ENCODE data around the gene GARIN5B. TPM values are rescaled to one million over a fixed set of nuclear protein-coding genes. Genes with fewer than 3 reads are reported as not detected.

Gene GARIN5B
- total and polyA plus RNA-seq, 2 experiments from 2014 or later = not detected

DNA sequence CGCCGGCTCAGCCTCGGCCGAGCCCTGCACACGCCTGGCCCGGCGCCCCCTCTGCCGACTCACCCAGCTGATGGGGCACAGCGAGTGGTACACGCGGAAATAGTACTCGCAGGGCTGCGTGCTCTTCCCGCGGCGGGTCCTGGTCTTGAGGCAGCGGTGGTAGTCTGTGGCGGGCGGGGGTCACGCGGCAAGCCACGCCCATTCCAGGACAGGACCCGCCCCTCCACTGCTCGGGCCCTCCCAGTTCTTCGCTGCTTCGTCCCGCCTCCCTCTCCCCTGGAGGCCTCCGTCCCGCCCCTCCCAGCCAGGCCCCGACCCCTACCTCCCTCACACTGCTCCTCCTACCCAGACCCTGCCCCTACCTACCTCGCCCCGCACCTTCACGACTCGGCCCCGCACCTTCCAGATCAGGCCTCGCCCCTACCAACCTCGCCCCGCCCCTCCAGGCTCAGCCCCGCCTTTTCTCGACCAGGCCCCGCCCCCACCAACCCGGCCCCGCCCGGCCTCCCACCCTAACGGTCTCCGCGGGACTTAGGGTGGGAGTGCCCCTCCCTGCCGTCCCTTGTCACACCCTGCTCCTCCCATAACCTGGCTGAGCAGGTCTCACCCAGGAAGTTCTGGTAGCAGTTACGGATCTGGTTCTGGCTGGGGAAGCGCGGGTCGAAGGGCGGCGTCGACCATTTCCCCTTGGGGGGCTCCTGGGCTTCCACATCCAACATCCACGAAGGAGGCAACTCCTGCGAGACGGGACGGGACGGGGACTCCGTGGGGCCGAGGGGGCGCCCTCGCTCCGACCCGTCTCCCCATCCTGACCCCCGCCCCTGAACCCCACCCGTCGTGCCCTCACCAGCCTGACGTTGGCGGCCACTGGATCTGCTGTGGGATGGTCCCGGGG lies 9.0 kb downstream of the GARIN5B start:
- Histone ChIP-seq H3K4me3 (peak overlapping the region; percentile 67), H3K9me2 (ENCODE audit: insufficient read depth) (no peaks in the 10 kb centered on the region), H3K4me2 (ENCODE audit: unreplicated experiment) (peak overlapping the region; percentile 75), H3K27ac (no peak overlapping the region), H3K4me1 (ENCODE audit: insufficient read depth) (no peaks in the 10 kb centered on the region), H2AFZ (peak overlapping the region; percentile 54), H3K9me3 (ENCODE audit: low read depth) (no peaks in the 10 kb centered on the region), H3K27me3 (replicated peaks; ENCODE audit: insufficient read depth) (peaks cover 40% of the 10 kb centered on the region), H3K79me2 (ENCODE audit: insufficient read depth) (no peaks in the 10 kb centered on the region), H3K9ac (peak overlapping the region; percentile 20; the same call in 1 of the 2 replicates), H3K36me3 (ENCODE audit: low read depth) (no peaks in the 10 kb centered on the region), H4K20me1 (ENCODE audit: insufficient read depth) (no peaks in the 10 kb centered on the region), H3F3A (ENCODE audit: insufficient read depth) (no peaks in the 10 kb centered on the region)
- peak; percentile 78 for DNase-seq
- in situ Hi-C loops (cut with MboI) = no loop called here
- 1 to 5% methylated on average over 30 to 72 of the region's 72 CpGs for WGBS, 2 experiments (ENCODE audit: low coverage in 1 of 2, low lambda C conversion rate in 2 of 2, missing lambda C conversion rate in 2 of 2)
- TF ChIP-seq EZH2phosphoT487 (IDR thresholded peaks at IDR 0.05; ENCODE audit: insufficient read depth, low read depth) (no peak), EZH2 (IDR thresholded peaks at IDR 0.05; ENCODE audit: insufficient read depth, poor library complexity, severe bottlenecking) (no peak)

DNA sequence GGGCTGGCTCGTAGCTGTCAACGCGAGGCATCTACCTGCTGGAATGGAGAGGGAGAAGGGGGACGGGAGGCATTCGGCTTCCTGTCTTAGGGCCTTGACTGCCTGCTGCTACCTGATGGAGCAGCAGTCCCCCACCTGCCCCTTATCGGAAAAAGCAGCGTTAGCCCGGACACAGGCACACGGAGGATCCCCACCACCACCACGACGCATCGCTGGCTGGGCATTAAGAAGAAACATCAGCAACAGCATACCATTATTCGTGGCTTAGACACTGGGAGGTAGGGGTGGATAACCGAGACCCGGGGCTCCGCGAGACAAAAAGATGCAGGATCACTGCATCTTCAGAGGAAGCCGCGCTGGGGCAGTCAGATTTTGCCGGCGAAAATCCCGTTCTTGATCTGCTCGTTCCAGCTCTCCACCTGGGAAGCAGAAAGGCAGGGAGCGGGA lies 9.7 kb downstream of the GARIN5B start:
- peak overlapping the region; percentile 20; the same call in 1 of the 2 replicates for H3K9ac ChIP-seq
- no peaks in the 10 kb centered on the region for H4K20me1 ChIP-seq (ENCODE audit: insufficient read depth)
- H3K27me3 ChIP-seq (replicated peaks; ENCODE audit: insufficient read depth) = peaks cover 40% of the 10 kb centered on the region
- H3K4me1 ChIP-seq (ENCODE audit: insufficient read depth) = no peaks in the 10 kb centered on the region
- no peaks in the 10 kb centered on the region for H3K36me3 ChIP-seq (ENCODE audit: low read depth)
- H3K4me2 ChIP-seq (ENCODE audit: unreplicated experiment) = peak overlapping the region; percentile 75
- in situ Hi-C loops (cut with MboI) = no loop called here
- no peak for DNase-seq
- no peaks in the 10 kb centered on the region for H3K79me2 ChIP-seq (ENCODE audit: insufficient read depth)
- H3F3A ChIP-seq (ENCODE audit: insufficient read depth) = no peaks in the 10 kb centered on the region
- no peaks in the 10 kb centered on the region for H3K9me2 ChIP-seq (ENCODE audit: insufficient read depth)
- peak overlapping the region; percentile 67 for H3K4me3 ChIP-seq
- H3K27ac ChIP-seq = no peak overlapping the region
- peak; percentile 73 for TF ChIP-seq EZH2 (IDR thresholded peaks at IDR 0.05; ENCODE audit: insufficient read depth, poor library complexity, severe bottlenecking)
- TF ChIP-seq EZH2phosphoT487 (IDR thresholded peaks at IDR 0.05; ENCODE audit: insufficient read depth, low read depth) = no peak
- H2AFZ ChIP-seq = peak overlapping the region; percentile 54
- 0 to 3% methylated on average over 23 to 24 of the region's 24 CpGs for WGBS, 2 experiments (ENCODE audit: low coverage in 1 of 2, low lambda C conversion rate in 2 of 2, missing lambda C conversion rate in 2 of 2)
- no peaks in the 10 kb centered on the region for H3K9me3 ChIP-seq (ENCODE audit: low read depth)

DNA sequence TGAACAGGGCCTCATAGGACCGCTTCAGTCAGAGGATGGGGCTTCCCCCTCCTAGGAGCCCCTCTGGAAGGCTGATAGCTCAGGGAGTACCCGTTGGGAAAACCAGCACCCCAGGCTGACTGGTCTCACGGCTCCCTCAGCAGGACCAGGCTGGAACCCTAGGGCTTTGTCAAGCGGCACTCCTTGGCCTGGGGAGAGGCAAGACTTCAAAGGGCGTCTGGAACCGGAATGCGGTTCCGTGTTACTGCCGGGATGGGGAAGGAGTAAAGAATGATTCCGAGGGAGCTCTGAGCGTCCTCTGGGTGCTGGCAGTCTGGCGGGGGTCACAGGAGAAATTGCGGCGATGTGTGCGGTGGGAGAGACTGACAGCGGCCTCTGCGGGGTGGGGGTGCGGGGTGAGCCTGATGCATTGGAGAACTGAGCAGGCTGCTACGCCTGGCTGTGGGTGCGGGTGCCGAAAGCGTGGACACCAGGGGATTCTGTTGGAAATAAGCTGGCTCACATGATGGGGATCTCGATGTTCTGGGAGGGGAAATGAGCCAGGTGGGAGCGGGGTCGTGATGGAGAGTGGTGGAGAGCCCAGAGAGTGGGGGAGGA lies 10.4 kb downstream of the GARIN5B start:
- Histone ChIP-seq H3K79me2 (ENCODE audit: insufficient read depth) (no peaks in the 10 kb centered on the region), H3K27me3 (replicated peaks; ENCODE audit: insufficient read depth) (peaks cover 40% of the 10 kb centered on the region), H2AFZ (no peak overlapping the region), H3K36me3 (ENCODE audit: low read depth) (no peaks in the 10 kb centered on the region), H3K4me3 (no peak overlapping the region), H3K9ac (no peak overlapping the region), H3K4me1 (ENCODE audit: insufficient read depth) (no peaks in the 10 kb centered on the region), H3K9me2 (ENCODE audit: insufficient read depth) (no peaks in the 10 kb centered on the region), H3K4me2 (ENCODE audit: unreplicated experiment) (no peak overlapping the region), H3K9me3 (ENCODE audit: low read depth) (no peaks in the 10 kb centered on the region), H3F3A (ENCODE audit: insufficient read depth) (no peaks in the 10 kb centered on the region), H3K27ac (no peak overlapping the region), H4K20me1 (ENCODE audit: insufficient read depth) (no peaks in the 10 kb centered on the region)
- 38 to 46% methylated on average over 25 of the region's 25 CpGs for WGBS, 2 experiments (ENCODE audit: low coverage in 1 of 2, low lambda C conversion rate in 2 of 2, missing lambda C conversion rate in 2 of 2)
- in situ Hi-C loops (cut with MboI) = no loop called here
- no peak for TF ChIP-seq EZH2phosphoT487 (IDR thresholded peaks at IDR 0.05; ENCODE audit: insufficient read depth, low read depth)
- DNase-seq = no peak

DNA sequence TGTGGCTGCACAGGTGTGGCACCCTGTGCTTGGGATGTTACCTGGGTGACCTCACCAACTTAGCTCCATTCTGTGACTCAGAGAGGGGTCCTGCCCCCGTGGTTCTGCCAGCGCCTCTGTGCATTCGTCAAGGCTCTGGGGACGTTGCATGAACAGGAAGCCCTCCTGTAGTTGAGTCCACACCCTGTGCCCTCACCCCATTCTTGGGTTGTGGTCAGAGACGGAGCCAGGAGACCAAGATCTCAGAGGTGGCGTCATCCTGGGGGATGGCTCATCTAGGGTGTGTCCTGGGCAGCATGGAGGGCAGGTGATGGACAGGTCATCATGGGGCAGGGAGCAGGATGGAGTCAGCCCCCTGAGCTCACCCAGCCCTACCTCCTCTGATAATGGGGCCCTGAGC lies 11.0 kb downstream of the GARIN5B start:
- no peaks in the 10 kb centered on the region for H3K4me1 ChIP-seq (ENCODE audit: insufficient read depth)
- H3K4me3 ChIP-seq = no peak overlapping the region
- H3K27me3 ChIP-seq (replicated peaks; ENCODE audit: insufficient read depth) = peaks cover 40% of the 10 kb centered on the region
- DNase-seq = no peak
- no peak overlapping the region for H3K27ac ChIP-seq
- H3F3A ChIP-seq (ENCODE audit: insufficient read depth) = no peaks in the 10 kb centered on the region
- H3K9me2 ChIP-seq (ENCODE audit: insufficient read depth) = no peaks in the 10 kb centered on the region
- no peak overlapping the region for H2AFZ ChIP-seq
- no peak overlapping the region for H3K9ac ChIP-seq
- no peaks in the 10 kb centered on the region for H3K36me3 ChIP-seq (ENCODE audit: low read depth)
- no peaks in the 10 kb centered on the region for H3K79me2 ChIP-seq (ENCODE audit: insufficient read depth)
- TF ChIP-seq EZH2phosphoT487 (IDR thresholded peaks at IDR 0.05; ENCODE audit: insufficient read depth, low read depth) (no peak), EZH2 (IDR thresholded peaks at IDR 0.05; ENCODE audit: insufficient read depth, poor library complexity, severe bottlenecking) (no peak)
- WGBS, 2 experiments (ENCODE audit: low coverage in 1 of 2, low lambda C conversion rate in 2 of 2, missing lambda C conversion rate in 2 of 2) = 70 to 73% methylated on average over 6 of the region's 6 CpGs
- no peaks in the 10 kb centered on the region for H4K20me1 ChIP-seq (ENCODE audit: insufficient read depth)
- H3K4me2 ChIP-seq (ENCODE audit: unreplicated experiment) = no peak overlapping the region
- in situ Hi-C loops (cut with MboI) = no loop called here
- no peaks in the 10 kb centered on the region for H3K9me3 ChIP-seq (ENCODE audit: low read depth)
